PFSK-1 (cell line): Measurements from ENCODE around the gene LTC4S.

ENCODE experiments used
- POLR2AphosphoS5 ChIP-seq: IDR thresholded peaks from 2 replicates; pipeline ENCODE4 v1.6.1; 2012; ENCODE audit warnings: low read depth, mild to moderate bottlenecking, control low read depth, low read length, moderate library complexity
- REST ChIP-seq, 2 experiments: IDR thresholded peaks; 2 replicates each; pipeline versions ENCODE4 v1.6.1 to v1.8.0; 2011 to 2012; ENCODE audit warnings: low read depth in 2 of 2, low read length in 2 of 2, control low read depth in 1 of 2, inconsistent platforms in 1 of 2, mild to moderate bottlenecking in 1 of 2, moderate library complexity in 1 of 2; ENCODE audit not compliant: insufficient read depth in 1 of 2
- TAF1 ChIP-seq: IDR thresholded peaks from 2 replicates; pipeline ENCODE4 v1.6.1; 2012; ENCODE audit warnings: low read length, control low read depth, borderline replicate concordance; ENCODE audit not compliant: insufficient read depth

GRCh38 chr5:179781846-179782245 is 11.9 kb upstream of the LTC4S start:
- TF ChIP-seq POLR2AphosphoS5 (no peak), REST (IDR thresholded peaks at IDR 0.05; ENCODE audit: insufficient read depth in 1 of 2, low read depth in 2 of 2, low read length in 2 of 2) (no peak), TAF1 (no peak)
